ENCODE results near the gene CNOT9. TPM values are rescaled to one million over a fixed set of nuclear protein-coding genes. Genes with fewer than 3 reads are reported as not detected.

Gene CNOT9
- total RNA-seq, 2 donors from 2014 or later = 20.3 to 26.2 TPM

- Histone ChIP-seq H3K4me3 (peak within 1 kb of the TSS in 1 of 2 donors; percentile 13), H3K4me1 (peaks cover 0 to 17% of the 10 kb centered on the region in 2 donors), H3K27me3 (no peaks in the 10 kb centered on the region), H3K9me3 (no peaks in the 10 kb centered on the region), H3K36me3 (no peaks in the 10 kb centered on the region), H3K27ac (no peak within 1 kb of the TSS)
- DNase-seq (ENCODE audit: low spot score) = no peak
- TF ChIP-seq, protein P1, sequence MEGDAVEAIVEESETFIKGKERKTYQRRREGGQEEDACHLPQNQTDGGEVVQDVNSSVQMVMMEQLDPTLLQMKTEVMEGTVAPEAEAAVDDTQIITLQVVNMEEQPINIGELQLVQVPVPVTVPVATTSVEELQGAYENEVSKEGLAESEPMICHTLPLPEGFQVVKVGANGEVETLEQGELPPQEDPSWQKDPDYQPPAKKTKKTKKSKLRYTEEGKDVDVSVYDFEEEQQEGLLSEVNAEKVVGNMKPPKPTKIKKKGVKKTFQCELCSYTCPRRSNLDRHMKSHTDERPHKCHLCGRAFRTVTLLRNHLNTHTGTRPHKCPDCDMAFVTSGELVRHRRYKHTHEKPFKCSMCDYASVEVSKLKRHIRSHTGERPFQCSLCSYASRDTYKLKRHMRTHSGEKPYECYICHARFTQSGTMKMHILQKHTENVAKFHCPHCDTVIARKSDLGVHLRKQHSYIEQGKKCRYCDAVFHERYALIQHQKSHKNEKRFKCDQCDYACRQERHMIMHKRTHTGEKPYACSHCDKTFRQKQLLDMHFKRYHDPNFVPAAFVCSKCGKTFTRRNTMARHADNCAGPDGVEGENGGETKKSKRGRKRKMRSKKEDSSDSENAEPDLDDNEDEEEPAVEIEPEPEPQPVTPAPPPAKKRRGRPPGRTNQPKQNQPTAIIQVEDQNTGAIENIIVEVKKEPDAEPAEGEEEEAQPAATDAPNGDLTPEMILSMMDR (IDR thresholded peaks at IDR 0.05) = no peak
Measured at GRCh38 chr2:218607436-218608115, 38.9 kb downstream of the CNOT9 start, which contains the start of gene PLCD4. PLCD4 (plus strand) TSS chr2:218607899; CDS start chr2:218615740, 7,841 bp downstream.

GRCh38 chr2:218615868-218616315 is 47.3 kb downstream of the CNOT9 start:
- Histone ChIP-seq H3K4me3 (no peak overlapping the region), H3K4me1 (no peaks in the 10 kb centered on the region), H3K27me3 (no peaks in the 10 kb centered on the region), H3K27ac (no peak overlapping the region), H3K36me3 (no peaks in the 10 kb centered on the region), H3K9me3 (no peaks in the 10 kb centered on the region)
- TF ChIP-seq, protein P1 (IDR thresholded peaks at IDR 0.05) = no peak
- DNase-seq (ENCODE audit: low spot score) = no peak

DNA sequence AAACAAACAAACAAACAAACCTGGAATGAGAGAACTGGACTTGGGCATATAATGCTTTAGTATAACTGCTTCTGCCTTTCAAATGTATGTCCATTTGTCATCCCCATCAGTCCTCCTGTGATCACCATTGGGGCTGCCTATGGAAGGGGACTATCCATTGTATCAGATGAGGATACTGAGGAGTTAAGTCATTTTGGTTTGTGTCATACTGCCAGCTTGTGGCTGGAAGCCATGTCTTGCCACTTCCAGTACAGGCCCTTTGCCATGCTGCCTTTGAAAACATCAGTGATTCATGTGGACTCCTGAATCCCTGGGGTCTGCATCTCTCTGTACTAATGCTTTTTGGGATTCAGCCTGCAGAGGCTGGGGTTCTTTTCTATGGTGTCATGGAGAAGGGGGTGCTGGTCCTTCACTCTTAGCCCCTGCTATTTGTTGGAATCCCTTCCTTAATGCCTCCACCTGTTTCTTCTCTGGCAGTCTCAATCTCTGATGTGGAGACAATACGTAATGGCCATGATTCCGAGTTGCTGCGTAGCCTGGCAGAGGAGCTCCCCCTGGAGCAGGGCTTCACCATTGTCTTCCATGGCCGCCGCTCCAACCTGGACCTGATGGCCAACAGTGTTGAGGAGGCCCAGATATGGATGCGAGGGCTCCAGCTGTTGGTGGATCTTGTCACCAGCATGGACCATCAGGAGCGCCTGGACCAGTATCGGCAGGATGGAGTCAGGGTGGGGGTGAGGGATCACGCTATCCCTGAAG is 49.6 kb downstream of the CNOT9 start:
- no peaks in the 10 kb centered on the region for H3K9me3 ChIP-seq
- TF ChIP-seq, protein P1 (IDR thresholded peaks at IDR 0.05) = no peak
- no peaks in the 10 kb centered on the region for H3K4me1 ChIP-seq
- H3K27me3 ChIP-seq = no peaks in the 10 kb centered on the region
- no peak overlapping the region for H3K4me3 ChIP-seq
- H3K27ac ChIP-seq = no peak overlapping the region
- DNase-seq (ENCODE audit: low spot score) = no peak
- no peaks in the 10 kb centered on the region for H3K36me3 ChIP-seq

GRCh38 chr2:218621007-218621406 is 52.4 kb downstream of the CNOT9 start:
- no peaks in the 10 kb centered on the region for H3K27me3 ChIP-seq
- TF ChIP-seq, protein P1 (IDR thresholded peaks at IDR 0.05) = no peak
- no peaks in the 10 kb centered on the region for H3K9me3 ChIP-seq
- no peaks in the 10 kb centered on the region for H3K36me3 ChIP-seq
- no peak overlapping the region for H3K27ac ChIP-seq
- no peak overlapping the region for H3K4me3 ChIP-seq
- H3K4me1 ChIP-seq = no peaks in the 10 kb centered on the region
- DNase-seq (ENCODE audit: low spot score) = no peak

GRCh38 chr2:218622606-218623365 is 54.1 kb downstream of the CNOT9 start:
- Histone ChIP-seq H3K27ac (no peak overlapping the region), H3K36me3 (no peaks in the 10 kb centered on the region), H3K9me3 (no peaks in the 10 kb centered on the region), H3K4me1 (no peaks in the 10 kb centered on the region), H3K4me3 (no peak overlapping the region), H3K27me3 (no peaks in the 10 kb centered on the region)
- DNase-seq (ENCODE audit: low spot score) = no peak
- TF ChIP-seq, protein P1 (IDR thresholded peaks at IDR 0.05) = no peak
